GM12875 (cell line): ENCODE measurements around the gene GNB1.

Experiments used
- H3K4me3 ChIP-seq: one replicate; pipeline ENCODE4 v1.5.1; 2011; ENCODE audit warnings: low read depth, low read length, control low read depth
- CTCF ChIP-seq: IDR thresholded peaks from 2 replicates; pipeline ENCODE4 v1.5.1; 2011; ENCODE audit warnings: low read depth, mild to moderate bottlenecking, control low read depth, inconsistent platforms, low read length, moderate library complexity, borderline replicate concordance; ENCODE audit not compliant: insufficient read depth

Gene GNB1

GRCh38 chr1:1764876-1765470 is 125.9 kb downstream of the GNB1 start:
- TF ChIP-seq CTCF, result no peak
- no peak overlapping the region for H3K4me3 ChIP-seq

- no peak for TF ChIP-seq CTCF
- no peak overlapping the region for H3K4me3 ChIP-seq
Measured at GRCh38 chr1:1763657-1764621, 126.9 kb downstream of the GNB1 start.

GRCh38 chr1:1761504-1762376 is 129.1 kb downstream of the GNB1 start:
- no peak for TF ChIP-seq CTCF
- no peak overlapping the region for H3K4me3 ChIP-seq

- TF ChIP-seq CTCF, result no peak
- no peak overlapping the region for H3K4me3 ChIP-seq
Measured at GRCh38 chr1:1760715-1761114, 130.2 kb downstream of the GNB1 start.

- H3K4me3 ChIP-seq, result no peak overlapping the region
- TF ChIP-seq CTCF, result no peak
Measured at GRCh38 chr1:1760345-1760650, 130.6 kb downstream of the GNB1 start.

GRCh38 chr1:1759456-1760344 is 131.2 kb downstream of the GNB1 start:
- no peak overlapping the region for H3K4me3 ChIP-seq
- no peak for TF ChIP-seq CTCF
